Tibial nerve (tissue), 4 donors: ENCODE data around the gene EFNA4.

Experiments
- EP300 ChIP-seq, 2 donors: sonication (generic); formaldehyde crosslinking; IDR thresholded peaks; one replicate each; pipeline ENCODE4 v1.6.1; 2017; ENCODE audit warnings: antibody characterized with exemption in 2 of 2, mild to moderate bottlenecking in 1 of 2
- POLR2A ChIP-seq, 2 donors: fragments of 450-650 bp; IDR thresholded peaks; one replicate each; pipeline ENCODE4 v1.6.1; 2017; ENCODE audit warnings: antibody characterized with exemption in 2 of 2, mild to moderate bottlenecking in 2 of 2, moderate library complexity in 2 of 2
- TF ChIP-seq, protein P1 (sequence below), 5 experiments: fragments of 200-600 bp in 3 of 5; fragments of 450-650 bp in 2 of 5; sonication (generic) in 3 of 5; IDR thresholded peaks; one replicate each; pipeline ENCODE4 v1.5.1; 2016 to 2019; ENCODE audit warnings: antibody characterized with exemption in 5 of 5, mild to moderate bottlenecking in 3 of 5, moderate library complexity in 2 of 5

- TF ChIP-seq, protein P1, sequence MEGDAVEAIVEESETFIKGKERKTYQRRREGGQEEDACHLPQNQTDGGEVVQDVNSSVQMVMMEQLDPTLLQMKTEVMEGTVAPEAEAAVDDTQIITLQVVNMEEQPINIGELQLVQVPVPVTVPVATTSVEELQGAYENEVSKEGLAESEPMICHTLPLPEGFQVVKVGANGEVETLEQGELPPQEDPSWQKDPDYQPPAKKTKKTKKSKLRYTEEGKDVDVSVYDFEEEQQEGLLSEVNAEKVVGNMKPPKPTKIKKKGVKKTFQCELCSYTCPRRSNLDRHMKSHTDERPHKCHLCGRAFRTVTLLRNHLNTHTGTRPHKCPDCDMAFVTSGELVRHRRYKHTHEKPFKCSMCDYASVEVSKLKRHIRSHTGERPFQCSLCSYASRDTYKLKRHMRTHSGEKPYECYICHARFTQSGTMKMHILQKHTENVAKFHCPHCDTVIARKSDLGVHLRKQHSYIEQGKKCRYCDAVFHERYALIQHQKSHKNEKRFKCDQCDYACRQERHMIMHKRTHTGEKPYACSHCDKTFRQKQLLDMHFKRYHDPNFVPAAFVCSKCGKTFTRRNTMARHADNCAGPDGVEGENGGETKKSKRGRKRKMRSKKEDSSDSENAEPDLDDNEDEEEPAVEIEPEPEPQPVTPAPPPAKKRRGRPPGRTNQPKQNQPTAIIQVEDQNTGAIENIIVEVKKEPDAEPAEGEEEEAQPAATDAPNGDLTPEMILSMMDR (IDR thresholded peaks at IDR 0.05) = no peak
- TF ChIP-seq POLR2A (IDR thresholded peaks at IDR 0.05) = no peak
- TF ChIP-seq EP300 (IDR thresholded peaks at IDR 0.05) = no peak
These were observed 29.0 kb upstream of the EFNA4 start for GRCh38 chr1:155034318-155035208.
